ENCODE measurements around the gene CFAP45. TPM values are rescaled to one million over a fixed set of nuclear protein-coding genes. Genes with fewer than 3 reads are reported as not detected.

The CFAP45 gene
- total RNA-seq, 2 experiments from 2014 or later = 0.98 to 1.1 TPM

DNA sequence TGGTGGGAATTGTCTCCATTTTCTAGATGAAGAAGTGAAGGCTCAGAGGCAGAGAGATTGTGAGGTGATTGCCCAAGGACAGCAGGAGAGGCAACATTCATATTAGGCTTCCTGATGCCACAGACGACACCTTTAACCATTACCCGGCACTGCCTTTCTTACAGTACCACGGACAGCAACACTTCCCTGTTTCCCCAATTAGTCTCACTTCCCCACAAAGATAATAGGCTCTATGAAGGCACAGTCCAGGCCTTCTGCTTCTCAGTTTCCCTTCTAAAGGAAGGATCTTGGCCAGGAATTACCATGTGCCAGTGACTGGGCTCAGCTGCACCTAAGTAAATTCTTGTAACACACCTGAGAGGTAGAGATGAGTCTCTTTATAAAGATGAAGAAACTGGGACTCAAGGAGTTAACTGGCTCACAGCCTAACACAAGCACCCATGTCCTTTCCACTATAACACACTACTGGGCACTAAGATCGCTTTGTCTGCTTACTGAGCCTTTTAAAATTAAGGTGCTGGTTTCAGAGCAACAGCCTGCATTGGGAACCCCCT lies 35.8 kb upstream of the CFAP45 start:
- Mint-ChIP-seq H3K9me3 (ENCODE audit: low read depth) (no peaks in the 10 kb centered on the region), H3K27me3 (peaks cover 4% of the 10 kb centered on the region), H3K36me3 (ENCODE audit: low read depth) (no peaks in the 10 kb centered on the region), H3K4me3 (no peak overlapping the region), H3K4me1 (peaks cover 5% of the 10 kb centered on the region), H3K27ac (no peak overlapping the region)
- DNase-seq (no peak), ATAC-seq (no peak)
- intact Hi-C loops (cut with DNase I, micrococcal nuclease) = loop anchor here (1.0 to 5.0 kb wide), 5 partner anchors 72 to 442 kb away; partner anchors contain the start of gene KCNJ9 (in 1 of the 2)
- POLR2A ChIA-PET = no interaction called here
- CTCF ChIA-PET = interaction anchor here (0.6 to 12.5 kb wide), 13 partner anchors 8 to 147 kb away, joined by 3 to 237 read pairs (median 3); partner anchors contain the start of gene TAGLN2

DNA sequence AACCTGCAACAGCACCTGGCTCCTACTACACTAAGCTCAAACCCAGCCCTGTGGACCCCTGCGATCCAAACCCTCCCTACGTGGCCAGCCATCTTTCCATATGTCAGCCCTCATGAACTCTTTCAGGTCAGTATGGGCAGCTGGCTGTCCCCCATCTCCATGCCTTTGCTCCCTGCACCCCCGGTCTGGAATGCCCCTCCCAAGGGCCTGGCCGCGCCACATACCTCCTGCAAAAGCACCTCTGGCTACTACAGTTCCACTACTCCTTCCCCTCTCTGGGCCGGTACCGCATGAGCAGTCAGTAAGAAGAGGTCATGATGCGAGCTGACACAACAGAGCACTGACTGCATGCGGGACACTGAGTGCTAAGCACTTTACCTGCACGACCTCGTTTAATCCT lies 35.3 kb upstream of the CFAP45 start:
- Mint-ChIP-seq H3K27me3 (peaks cover 4% of the 10 kb centered on the region), H3K27ac (no peak overlapping the region), H3K4me3 (no peak overlapping the region), H3K9me3 (ENCODE audit: low read depth) (no peaks in the 10 kb centered on the region), H3K36me3 (ENCODE audit: low read depth) (no peaks in the 10 kb centered on the region), H3K4me1 (peaks cover 5% of the 10 kb centered on the region)
- ChIA-PET CTCF (interaction anchor here (0.6 to 12.5 kb wide), 8 partner anchors 8 to 143 kb away, joined by 3 to 237 read pairs (median 4); no protein-coding TSS in a partner anchor), POLR2A (no interaction called here)
- intact Hi-C loops (cut with DNase I, micrococcal nuclease) = loop anchor here (5.0 kb wide), 2 partner anchors 147 to 442 kb away; partner anchors contain the start of gene KCNJ9 (in 1 of the 2)
- no peak for DNase-seq
- no peak for ATAC-seq

DNA sequence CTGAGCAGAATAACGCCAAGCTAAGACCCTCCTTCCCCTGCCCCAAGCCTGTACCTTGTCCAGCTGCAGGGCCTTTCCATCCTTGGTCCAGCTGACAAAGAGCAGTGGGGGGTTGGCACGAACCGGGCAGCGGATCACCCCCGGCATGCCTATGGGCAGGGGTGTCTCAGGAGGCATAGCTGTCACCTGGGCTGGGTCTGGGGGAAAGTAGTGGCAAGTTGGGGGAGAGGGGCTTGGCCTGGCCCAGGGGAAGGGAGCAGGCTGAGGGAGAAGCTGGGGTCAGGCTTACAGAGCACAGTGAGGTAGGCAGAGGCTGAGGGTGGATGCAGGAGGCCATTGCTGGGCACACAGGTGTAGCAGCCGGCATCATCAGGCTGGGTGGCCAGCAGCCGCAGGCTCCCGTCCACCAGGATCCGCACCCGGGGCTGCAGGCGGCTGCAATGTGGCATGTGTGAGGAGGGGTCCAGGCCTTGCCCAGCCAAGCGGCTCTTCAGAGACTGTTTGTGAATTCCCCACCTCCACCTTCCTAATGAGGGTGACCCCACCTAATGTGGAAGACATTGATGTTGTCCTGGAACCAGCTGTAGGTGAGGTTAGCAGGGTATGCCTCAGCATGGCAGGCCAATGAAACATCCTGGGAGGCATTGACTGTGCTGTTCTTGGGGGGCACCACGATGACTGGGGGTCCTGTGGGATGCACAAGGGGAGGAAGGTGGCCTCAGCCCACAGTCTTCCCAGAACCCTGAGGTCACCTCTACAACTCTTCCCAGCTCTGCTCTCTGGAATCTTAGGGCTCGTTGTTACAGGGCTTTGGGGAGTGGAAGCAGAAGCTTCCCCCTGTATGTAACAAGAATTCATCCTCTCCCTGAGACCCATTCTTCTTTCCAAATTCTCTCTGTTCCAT lies 34.4 kb upstream of the CFAP45 start:
- intact Hi-C loops (cut with DNase I, micrococcal nuclease) = loop anchor here (5.0 kb wide), 2 partner anchors 148 to 443 kb away; partner anchors contain the start of gene KCNJ9 (in 1 of the 2)
- ChIA-PET POLR2A (no interaction called here), CTCF (interaction anchor here (0.6 to 12.5 kb wide), 5 partner anchors 12 to 144 kb away, joined by 3 to 237 read pairs (median 4); no protein-coding TSS in a partner anchor)
- ATAC-seq = no peak
- H3K9me3 Mint-ChIP-seq (ENCODE audit: low read depth) = no peaks in the 10 kb centered on the region
- H3K36me3 Mint-ChIP-seq (ENCODE audit: low read depth) = no peaks in the 10 kb centered on the region
- peaks cover 5% of the 10 kb centered on the region for H3K4me1 Mint-ChIP-seq
- no peak for DNase-seq
- H3K27ac Mint-ChIP-seq = no peak overlapping the region
- H3K4me3 Mint-ChIP-seq = no peak overlapping the region
- H3K27me3 Mint-ChIP-seq = peaks cover 4% of the 10 kb centered on the region

DNA sequence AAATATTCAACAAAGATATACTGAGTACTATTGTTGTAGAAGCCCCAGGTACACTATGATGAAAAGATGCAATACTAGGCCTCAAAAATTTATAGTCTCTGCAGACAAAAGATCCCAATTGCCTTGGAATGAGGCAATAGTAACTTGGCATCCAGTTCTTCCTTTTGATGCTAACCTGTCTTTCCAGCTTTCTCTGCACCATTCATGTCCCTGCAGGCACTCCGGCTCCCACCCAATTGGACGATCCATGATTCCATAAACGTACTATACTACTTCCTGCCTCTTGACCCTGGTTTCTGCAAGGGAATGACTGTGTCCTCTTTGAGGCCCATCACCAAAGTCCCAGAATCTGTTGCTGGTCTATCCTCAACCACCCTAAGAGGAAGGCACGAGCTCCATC lies 33.4 kb upstream of the CFAP45 start:
- ChIA-PET POLR2A (interaction anchor here (1.0 kb wide), 1 partner anchor 10 kb away, joined by 3 read pairs; no protein-coding TSS in a partner anchor), CTCF (interaction anchor here (1.2 to 12.5 kb wide), 2 partner anchors 13 to 71 kb away, joined by 4 to 237 read pairs; no protein-coding TSS in a partner anchor)
- no peak for ATAC-seq

DNA sequence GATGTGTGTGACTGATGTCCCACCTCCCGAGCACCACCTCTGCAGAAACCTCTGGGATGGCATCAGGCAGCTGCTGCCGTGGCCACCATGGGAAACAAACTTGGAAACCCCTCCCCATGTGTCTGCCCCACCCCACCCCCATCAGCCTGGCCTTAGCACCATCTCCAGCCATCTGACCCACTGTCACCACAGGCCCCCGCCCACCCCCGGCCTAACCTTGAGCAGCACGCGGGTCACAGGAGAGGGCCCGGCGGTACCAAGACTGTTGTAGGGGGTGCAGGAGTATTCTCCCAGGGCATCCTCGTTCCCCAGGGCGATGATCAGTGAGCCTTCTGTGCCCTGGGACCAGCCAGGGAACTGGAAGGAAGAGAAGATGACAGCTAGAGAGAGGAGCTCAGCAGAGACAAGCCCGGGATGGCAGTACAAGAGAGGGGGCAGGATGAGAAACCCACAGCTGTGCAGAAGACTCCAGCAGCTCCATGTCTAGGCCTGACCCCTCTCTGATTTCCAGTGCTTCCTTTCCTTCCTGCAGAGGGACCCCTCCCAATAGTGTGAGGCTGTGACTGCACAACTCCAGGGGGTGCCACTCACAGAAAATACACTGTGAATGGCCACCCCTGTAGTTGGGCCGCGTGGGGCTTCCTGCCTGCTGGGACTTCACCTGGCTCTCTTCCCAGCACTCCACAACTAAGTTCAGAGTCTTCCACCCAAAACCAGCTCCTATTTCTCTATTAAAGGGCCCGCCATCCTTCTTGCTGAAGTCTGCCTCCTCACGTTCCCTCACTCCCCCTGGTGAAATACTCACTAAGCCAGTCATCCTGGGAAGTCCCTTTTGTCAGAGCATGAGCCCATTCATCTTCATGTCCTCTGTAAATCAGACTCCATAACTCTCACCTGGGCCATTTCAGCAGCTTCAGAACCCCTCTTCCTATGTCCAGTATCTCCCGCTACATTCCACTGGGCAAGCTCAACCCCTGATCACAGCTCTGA lies 32.6 kb upstream of the CFAP45 start:
- Mint-ChIP-seq H3K36me3 (ENCODE audit: low read depth) (no peaks in the 10 kb centered on the region), H3K9me3 (ENCODE audit: low read depth) (no peaks in the 10 kb centered on the region), H3K4me3 (no peak overlapping the region), H3K4me1 (peaks cover 5% of the 10 kb centered on the region), H3K27ac (no peak overlapping the region), H3K27me3 (peaks cover 4% of the 10 kb centered on the region)
- DNase-seq (no peak), ATAC-seq (no peak)
- intact Hi-C loops (cut with DNase I, micrococcal nuclease) = no loop called here
- CTCF ChIA-PET = interaction anchor here (0.5 to 12.5 kb wide), 4 partner anchors 14 to 135 kb away, joined by 3 to 237 read pairs (median 4); no protein-coding TSS in a partner anchor
- POLR2A ChIA-PET = interaction anchor here (1.0 kb wide), 1 partner anchor 9 kb away, joined by 3 read pairs; no protein-coding TSS in a partner anchor

More for the DNA sequence above, 33.4 kb upstream of the CFAP45 start:
- Mint-ChIP-seq H3K27me3 (peaks cover 4% of the 10 kb centered on the region), H3K4me1 (peaks cover 5% of the 10 kb centered on the region), H3K27ac (no peak overlapping the region), H3K4me3 (no peak overlapping the region), H3K36me3 (ENCODE audit: low read depth) (no peaks in the 10 kb centered on the region), H3K9me3 (ENCODE audit: low read depth) (no peaks in the 10 kb centered on the region)
- intact Hi-C loops (cut with DNase I, micrococcal nuclease) = no loop called here
- no peak for DNase-seq

DNA sequence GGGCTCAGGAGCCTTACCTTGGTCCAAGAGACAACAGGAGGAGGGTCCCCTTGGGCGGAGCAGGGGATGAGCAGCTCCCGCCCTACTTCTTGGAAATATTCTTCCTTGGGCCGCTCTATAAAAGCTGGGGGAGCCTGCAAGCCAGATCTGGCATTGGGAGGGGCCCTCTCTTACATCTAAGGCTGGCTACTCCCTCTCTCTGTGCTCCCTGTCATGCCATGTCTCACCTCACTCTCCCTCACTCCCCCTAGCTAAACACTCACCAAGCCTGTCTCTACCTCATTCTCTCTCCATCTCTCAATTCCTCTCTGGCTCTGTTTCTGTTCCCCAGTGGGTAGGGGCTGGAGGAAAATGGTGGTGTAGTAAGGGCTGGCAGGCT lies 31.8 kb upstream of the CFAP45 start:
- H3K4me3 Mint-ChIP-seq = no peak overlapping the region
- no peak for ATAC-seq
- peaks cover 5% of the 10 kb centered on the region for H3K4me1 Mint-ChIP-seq
- H3K27ac Mint-ChIP-seq = no peak overlapping the region
- DNase-seq = no peak
- intact Hi-C loops (cut with DNase I, micrococcal nuclease) = no loop called here
- POLR2A ChIA-PET = no interaction called here
- peaks cover 4% of the 10 kb centered on the region for H3K27me3 Mint-ChIP-seq
- CTCF ChIA-PET = interaction anchor here (0.5 to 12.5 kb wide), 2 partner anchors 73 to 115 kb away, joined by 4 to 237 read pairs; no protein-coding TSS in a partner anchor
- no peaks in the 10 kb centered on the region for H3K9me3 Mint-ChIP-seq (ENCODE audit: low read depth)
- no peaks in the 10 kb centered on the region for H3K36me3 Mint-ChIP-seq (ENCODE audit: low read depth)

DNA sequence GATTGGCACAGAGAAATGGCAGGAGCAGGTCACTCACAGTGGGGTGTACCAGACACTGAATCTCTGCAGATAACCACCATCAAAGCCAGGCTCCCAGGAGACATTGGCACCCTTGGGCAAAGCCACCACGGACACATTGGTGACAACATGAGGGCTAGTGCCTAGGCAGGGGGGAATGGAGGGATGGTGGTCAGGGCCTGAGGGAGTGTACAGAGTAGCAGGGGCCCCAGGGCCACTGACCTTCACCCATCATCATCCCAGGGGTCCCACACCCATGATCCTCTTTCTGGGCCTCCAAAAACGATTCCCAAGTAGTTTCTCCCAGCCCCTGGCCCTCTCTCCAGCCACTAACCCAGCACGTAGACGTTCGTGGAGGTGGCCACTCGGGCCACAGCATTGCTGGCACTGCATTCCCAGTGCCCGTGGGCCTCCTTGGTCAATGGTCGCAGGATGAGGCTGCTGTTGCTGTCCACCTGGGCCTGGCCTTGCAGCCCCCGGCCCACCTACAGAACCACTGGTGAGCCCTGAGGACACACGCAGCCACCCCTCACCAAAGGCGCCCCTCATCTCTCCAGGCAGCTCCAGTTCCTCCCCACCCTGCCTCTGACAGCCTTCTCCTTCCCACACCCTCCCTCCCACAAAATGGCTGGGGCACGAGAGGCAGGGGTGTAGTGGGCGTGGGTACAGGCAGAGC lies 31.3 kb upstream of the CFAP45 start:
- DNase-seq = no peak
- Mint-ChIP-seq H3K4me3 (no peak overlapping the region), H3K36me3 (ENCODE audit: low read depth) (no peaks in the 10 kb centered on the region), H3K9me3 (ENCODE audit: low read depth) (no peaks in the 10 kb centered on the region), H3K4me1 (peaks cover 2% of the 10 kb centered on the region), H3K27ac (no peak overlapping the region), H3K27me3 (peaks cover 4% of the 10 kb centered on the region)
- no peak for ATAC-seq
- ChIA-PET CTCF (interaction anchor here (0.6 to 12.5 kb wide), 3 partner anchors 7 to 459 kb away, joined by 3 to 237 read pairs (median 3); no protein-coding TSS in a partner anchor), POLR2A (no interaction called here)
- intact Hi-C loops (cut with DNase I, micrococcal nuclease) = no loop called here

DNA sequence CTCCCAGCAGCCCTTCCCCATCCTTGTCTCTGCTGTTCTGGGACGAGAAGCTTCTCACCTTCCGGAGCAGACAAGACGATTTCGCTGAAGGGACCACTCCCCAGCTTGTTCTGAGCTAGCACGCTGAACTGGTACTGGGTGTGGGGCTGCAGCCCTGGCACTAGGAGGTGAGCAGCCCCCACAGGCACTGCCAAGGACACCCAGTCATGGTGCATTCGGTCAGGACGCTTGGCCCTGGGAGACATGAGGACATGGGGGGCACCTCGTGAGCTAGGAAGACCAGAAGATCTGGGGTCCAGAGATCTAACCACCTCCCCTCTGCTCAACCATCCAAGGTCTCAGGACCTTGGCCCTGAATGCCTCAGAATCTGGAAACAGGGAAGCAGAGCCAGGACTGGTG lies 30.7 kb upstream of the CFAP45 start:
- ChIA-PET POLR2A (no interaction called here), CTCF (interaction anchor here (0.6 to 12.5 kb wide), 4 partner anchors 8 to 459 kb away, joined by 3 to 237 read pairs (median 3); no protein-coding TSS in a partner anchor)
- DNase-seq (no peak), ATAC-seq (no peak)
- Mint-ChIP-seq H3K27ac (no peak overlapping the region), H3K4me3 (no peak overlapping the region), H3K36me3 (ENCODE audit: low read depth) (no peaks in the 10 kb centered on the region), H3K27me3 (peaks cover 4% of the 10 kb centered on the region), H3K9me3 (ENCODE audit: low read depth) (no peaks in the 10 kb centered on the region), H3K4me1 (peaks cover 6% of the 10 kb centered on the region)
- intact Hi-C loops (cut with DNase I, micrococcal nuclease) = no loop called here

DNA sequence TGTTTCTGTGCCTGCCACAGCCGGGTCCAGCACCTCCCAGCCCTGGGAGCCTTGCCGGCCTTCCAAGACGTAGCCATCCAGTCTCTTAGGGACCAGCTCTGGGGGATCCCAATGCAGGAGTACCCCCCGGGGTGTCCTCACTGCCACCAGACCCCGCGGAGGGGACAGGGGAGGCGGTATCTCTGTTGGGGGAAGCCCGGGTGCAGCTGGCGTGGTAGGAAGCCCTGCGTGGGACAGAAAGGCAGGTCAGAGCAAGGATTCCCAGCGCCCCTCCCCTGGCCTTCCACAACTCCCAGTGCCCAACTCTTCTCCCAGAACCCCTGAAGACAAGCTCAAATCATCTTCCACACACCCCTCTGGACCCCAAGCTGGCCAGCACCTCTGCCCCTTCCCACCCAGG lies 30.3 kb upstream of the CFAP45 start:
- no peak for DNase-seq
- H3K4me1 Mint-ChIP-seq = peaks cover 6% of the 10 kb centered on the region
- H3K9me3 Mint-ChIP-seq (ENCODE audit: low read depth) = no peaks in the 10 kb centered on the region
- H3K4me3 Mint-ChIP-seq = no peak overlapping the region
- H3K36me3 Mint-ChIP-seq (ENCODE audit: low read depth) = peaks cover 1% of the 10 kb centered on the region
- no peak overlapping the region for H3K27ac Mint-ChIP-seq
- H3K27me3 Mint-ChIP-seq = peaks cover 2% of the 10 kb centered on the region
- POLR2A ChIA-PET = no interaction called here
- intact Hi-C loops (cut with DNase I, micrococcal nuclease) = no loop called here
- ATAC-seq = no peak
- CTCF ChIA-PET = interaction anchor here (0.6 to 12.5 kb wide), 4 partner anchors 8 to 458 kb away, joined by 3 to 237 read pairs (median 3); no protein-coding TSS in a partner anchor

All from activated CD4-positive, alpha-beta T cell treated with anti-CD3 and anti-CD28 coated beads for 36 hours (primary cell).